Renal cortical epithelial cell (primary cell): Measurements from ENCODE around the gene EPYC. TPM values are rescaled to one million over a fixed set of nuclear protein-coding genes. Genes with fewer than 3 reads are reported as not detected.

Experiments used
- DNase-seq: peaks from one replicate; pipeline ENCODE4 v3.0.0-alpha.2; 2011; ENCODE audit warnings: low read depth
- total RNA-seq: library from RNA; depleted of rRNA; stranded (reverse); fragments of >200 nt; gene quantifications from 2 replicates; pipeline ENCODE4 v1.2.3, GENCODE V29; 2014

EPYC gene
- not detected in 2 replicates for total RNA-seq

GRCh38 chr12:91004872-91005271 is at the start of gene EPYC:
Gene EPYC (minus strand): TSS chr12:91004972. CDS start chr12:91002565, 2,407 bp downstream.
- no peak for DNase-seq

GRCh38 chr12:91053951-91054715 is 49.4 kb upstream of the EPYC start:
- peak; percentile 46 for DNase-seq

GRCh38 chr12:91052026-91052425 is 47.3 kb upstream of the EPYC start:
- DNase-seq: no peak

- no peak for DNase-seq
Measured at GRCh38 chr12:91044586-91044985, 39.8 kb upstream of the EPYC start.

GRCh38 chr12:91043408-91043807 is 38.6 kb upstream of the EPYC start:
- no peak for DNase-seq

DNA sequence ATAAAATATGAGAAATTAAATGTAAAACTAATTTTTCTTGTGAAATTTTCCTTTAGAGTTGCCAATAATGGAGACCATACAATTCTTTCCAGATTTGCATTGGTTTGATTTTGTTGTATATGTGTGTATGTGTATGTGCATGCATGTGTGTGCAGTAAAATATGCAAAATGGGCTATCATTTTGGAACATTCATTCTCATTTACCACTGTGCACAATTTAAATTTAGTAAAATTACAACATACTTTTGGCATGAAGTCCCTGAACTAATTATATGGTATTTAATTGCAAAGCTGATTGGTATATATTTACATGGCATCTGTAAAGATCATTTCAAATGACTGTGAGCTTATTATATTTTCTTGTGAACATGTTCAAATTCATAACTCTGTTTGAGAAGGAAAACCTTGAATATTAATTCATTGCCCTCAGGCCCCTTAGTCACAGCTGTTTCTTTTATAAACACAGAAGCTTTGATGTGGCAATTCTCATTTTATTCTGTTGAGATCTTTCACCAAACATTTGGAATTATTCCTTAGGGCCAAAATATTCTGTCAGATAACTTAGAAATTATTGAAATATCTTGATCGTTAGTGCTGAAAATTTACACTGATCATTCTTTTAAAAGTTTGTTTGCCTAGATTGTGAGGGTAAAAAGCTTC is 35.5 kb upstream of the EPYC start:
- peak; percentile 6 for DNase-seq

GRCh38 chr12:91037276-91037675 is 32.5 kb upstream of the EPYC start:
- DNase-seq: no peak

DNA sequence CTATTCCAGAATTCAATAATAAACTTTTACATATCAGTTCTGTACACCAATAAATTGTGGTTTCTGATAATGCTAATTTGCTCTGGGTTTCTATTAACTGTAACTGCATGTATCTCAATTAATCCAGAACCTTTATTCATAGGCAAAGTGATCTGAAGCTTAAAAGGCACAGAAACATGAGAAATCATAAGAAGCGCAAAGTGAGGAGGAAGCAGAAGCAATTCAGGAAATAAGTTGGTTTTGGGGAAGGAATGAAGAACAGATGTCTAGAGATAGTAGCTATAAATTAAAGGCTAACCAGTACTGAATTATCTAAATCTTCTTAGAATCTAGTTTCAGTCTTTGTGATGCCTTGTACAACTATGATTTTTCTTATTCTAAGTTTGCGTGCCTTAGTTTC is 28.5 kb upstream of the EPYC start:
- no peak for DNase-seq

GRCh38 chr12:91023326-91024004 is 18.7 kb upstream of the EPYC start:
- DNase-seq: peak; percentile 58

DNA sequence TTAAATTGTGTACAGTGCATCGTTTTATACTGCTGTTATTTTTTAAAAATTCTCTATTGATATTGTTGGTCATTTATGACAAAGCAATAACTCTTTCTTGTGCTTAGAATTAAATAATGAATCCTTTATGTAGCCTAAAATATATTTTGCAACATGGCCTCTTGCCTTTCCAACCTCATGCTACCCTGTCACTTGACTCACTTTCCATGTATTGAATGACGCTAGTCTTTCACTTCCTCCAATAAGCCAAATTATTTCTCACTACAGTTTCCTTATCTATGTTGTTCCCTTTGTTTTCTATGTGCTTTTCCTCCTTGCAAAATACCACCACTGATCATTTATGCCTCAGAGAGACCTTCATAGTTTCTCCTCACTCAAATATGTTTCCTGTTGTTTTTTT is 16.3 kb upstream of the EPYC start:
- no peak for DNase-seq

DNA sequence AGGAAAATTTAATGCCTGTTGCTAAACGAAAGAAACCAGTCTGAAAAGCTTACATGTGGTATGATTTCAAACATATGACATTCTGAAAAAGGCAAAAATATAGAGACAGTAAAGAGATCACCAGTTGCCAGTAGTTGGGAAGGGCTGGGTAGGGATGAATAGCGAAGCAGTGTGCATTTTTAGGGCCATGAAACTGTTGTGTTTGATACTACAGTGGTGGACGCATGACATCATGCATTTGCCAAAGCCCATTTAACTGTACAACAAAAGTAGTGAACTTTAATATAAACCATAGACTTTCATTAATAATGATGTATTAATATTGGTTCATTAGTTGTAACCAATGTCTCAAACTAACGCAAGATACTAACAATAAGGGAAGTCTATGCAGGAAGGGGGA is 14.7 kb upstream of the EPYC start:
- DNase-seq: no peak

DNA sequence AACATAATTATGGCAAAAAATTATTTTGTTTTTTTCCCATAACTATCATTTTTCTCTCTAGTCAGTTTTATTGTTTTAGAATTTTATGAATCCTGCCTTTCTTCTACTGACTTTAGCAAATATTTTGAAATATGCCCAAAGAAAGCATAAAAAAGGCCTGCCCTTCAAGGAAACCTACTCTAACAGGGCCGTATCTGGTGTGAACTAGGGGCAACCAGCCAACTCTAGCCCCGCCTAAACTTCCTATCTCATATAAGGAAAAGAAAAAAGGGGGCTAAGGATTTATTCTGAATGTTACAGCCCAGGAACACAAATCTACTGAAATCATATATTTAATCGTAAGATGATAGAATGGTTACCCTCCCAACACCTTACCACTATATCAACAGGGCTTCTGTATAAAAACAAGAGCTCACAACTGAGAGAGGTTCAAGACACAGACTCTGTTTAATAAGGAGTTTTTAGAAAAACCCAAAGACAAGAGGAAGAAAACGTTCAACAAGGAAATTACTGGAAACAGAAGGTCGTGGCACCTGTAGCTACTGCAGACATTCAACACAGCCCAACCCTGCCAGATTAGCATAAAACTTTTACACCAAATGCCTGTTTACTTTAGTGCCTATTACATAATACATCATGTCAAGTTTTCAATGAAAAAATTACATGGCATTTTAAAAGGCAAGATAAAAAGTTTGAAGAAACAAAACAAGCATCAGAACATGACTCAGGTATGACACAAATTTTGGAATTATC is 12.9 kb upstream of the EPYC start:
- DNase-seq: no peak

- DNase-seq: no peak
Measured at GRCh38 chr12:91017043-91017442, 12.3 kb upstream of the EPYC start.

DNA sequence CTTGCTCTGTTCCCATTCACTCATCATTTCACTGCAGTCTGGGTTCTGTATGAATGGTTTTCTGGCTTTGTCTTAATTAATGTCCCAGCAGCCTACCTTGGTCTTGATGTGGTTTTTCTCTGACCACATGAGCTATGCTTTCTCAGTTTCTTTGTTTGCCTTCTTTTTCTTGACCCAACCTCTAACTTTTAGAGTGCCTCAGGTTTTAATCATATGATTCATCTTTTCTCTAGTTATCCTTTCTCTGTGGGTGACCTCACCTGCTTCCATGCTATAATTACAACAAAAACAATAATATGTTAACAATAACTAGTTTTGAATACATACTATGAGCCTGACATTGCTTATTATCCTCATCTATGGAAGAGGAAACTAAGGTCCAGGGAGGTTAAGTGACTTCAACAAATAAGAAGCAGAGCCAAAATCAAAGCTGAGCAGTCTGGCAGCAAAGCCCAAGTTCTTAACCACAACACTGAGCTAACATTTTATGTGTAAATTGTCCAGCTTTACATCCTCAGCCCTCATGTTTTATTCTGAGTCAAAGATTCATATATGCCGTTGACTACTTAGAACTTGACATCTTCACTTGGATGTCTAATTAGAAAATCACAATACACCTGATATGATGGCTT is 4.7 kb upstream of the EPYC start:
- DNase-seq: peak; percentile 85

DNA sequence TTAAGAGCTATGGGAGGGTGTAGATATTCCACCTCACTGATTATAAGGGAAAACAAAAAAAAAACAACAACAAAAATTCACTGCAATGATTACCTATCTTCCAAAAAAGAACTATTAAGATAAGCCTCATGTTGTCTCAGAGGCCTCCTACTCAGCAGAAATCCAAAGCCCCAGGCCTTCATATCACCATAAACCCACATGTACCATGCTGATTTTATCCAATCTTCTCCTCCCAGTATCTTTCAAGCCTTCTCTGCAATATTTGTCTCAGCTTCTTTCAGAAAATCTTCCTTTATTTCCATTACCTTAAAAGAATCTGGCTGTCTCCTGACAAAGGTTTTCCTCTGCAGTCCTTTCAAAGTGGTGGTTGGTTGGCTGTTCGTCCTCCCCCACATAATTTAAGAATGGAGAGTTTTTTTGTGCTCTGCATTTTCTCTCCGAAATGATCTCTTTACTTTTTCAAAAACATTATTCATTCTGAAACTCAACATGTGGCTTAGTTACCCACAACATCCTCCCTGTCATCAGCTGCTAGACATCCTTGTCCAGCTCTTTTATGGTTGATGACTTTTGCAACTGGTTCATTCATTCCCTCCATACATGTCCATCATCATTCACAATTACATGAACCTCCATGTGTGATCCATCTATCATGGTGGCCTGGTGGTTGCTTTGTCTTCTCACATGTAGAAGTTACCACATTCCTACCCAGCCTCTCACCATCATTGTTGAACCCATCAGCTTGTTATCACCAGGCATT is 2.9 kb upstream of the EPYC start:
- no peak for DNase-seq

GRCh38 chr12:91003737-91004136 is 1.0 kb downstream of the EPYC start:
- DNase-seq: no peak

DNA sequence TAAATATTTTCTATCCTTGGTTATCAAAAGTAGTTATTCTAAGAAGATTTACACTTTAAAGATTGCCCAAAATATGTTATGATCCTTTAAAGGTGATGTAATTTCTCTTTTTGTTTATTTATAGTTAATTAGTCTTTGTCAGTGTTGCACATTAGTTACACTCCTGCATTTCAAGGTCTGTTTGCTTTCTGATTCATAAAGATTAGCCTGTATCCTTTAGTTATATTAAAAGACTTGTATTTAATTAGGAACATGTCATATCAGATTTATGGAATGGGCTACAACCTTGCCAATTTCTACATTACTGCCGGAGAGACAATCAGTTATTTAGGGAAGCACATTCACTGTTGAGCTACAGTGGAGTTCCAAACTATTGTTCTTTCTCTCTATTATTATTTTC is 3.5 kb downstream of the EPYC start:
- DNase-seq: no peak

GRCh38 chr12:90999966-91000365 is 4.8 kb downstream of the EPYC start:
- peak; percentile 21 for DNase-seq

GRCh38 chr12:90999527-90999926 is 5.2 kb downstream of the EPYC start:
- DNase-seq: no peak

- no peak for DNase-seq
Measured at GRCh38 chr12:90995010-90995409, 9.8 kb downstream of the EPYC start.

- no peak for DNase-seq
Measured at GRCh38 chr12:90991952-90992465, 12.8 kb downstream of the EPYC start.
